Mononuclear cell (primary cell): ENCODE measurements around the gene CFDP1. TPM values are rescaled to one million over a fixed set of nuclear protein-coding genes. Genes with fewer than 3 reads are reported as not detected.

Source experiments
- H3K27me3 ChIP-seq: 2 replicates; pipeline ENCODE4 v1.6.0; 2011; ENCODE audit warnings: low read length, control low read depth; ENCODE audit not compliant: insufficient read depth
- H3K4me1 ChIP-seq: 2 replicates; pipeline ENCODE4 v1.5.1; 2011; ENCODE audit warnings: mild to moderate bottlenecking, low read length, control low read depth; ENCODE audit not compliant: insufficient read depth
- H3K4me3 ChIP-seq: 2 replicates; pipeline ENCODE4 v1.5.1; 2011; ENCODE audit warnings: mild to moderate bottlenecking, low read length, moderate library complexity
- H3K9me3 ChIP-seq: 2 replicates; pipeline ENCODE4 v1.5.1; 2011; ENCODE audit warnings: low read depth, mild to moderate bottlenecking, control low read depth, low read length
- total RNA-seq: library from RNA; depleted of rRNA; stranded (reverse); fragments of >200 nt; gene quantifications from one replicate; pipeline ENCODE4 v1.2.3, GENCODE V29; 2012

The CFDP1 gene
- total RNA-seq, 1 donor = 23.3 TPM

DNA sequence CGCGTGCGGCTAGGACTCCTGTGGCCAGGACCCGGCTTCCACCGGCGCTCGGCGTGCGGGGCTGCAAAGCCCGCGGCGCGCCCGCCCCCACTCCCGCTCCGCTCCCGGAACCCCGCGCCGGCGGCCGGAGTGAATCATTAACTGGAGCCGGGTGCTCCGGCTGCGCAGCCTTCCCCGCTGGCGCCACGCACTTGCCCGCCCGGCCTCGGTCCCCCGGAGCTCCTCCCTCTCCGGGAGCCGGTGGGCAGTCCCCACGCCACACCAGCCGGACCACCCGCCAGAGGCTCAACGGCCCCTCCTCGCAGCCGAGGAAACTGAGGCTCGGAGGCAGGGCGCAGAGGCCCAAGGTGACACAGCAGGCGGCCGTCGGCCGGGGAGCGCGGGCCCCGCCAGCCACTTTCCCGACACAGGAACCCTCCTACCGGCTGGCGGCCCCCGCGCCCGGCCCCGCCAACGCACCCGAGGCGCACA lies 182.5 kb downstream of the CFDP1 start:
- Histone ChIP-seq H3K4me1 (peaks cover 8% of the 10 kb centered on the region), H3K4me3 (no peak overlapping the region), H3K9me3 (no peaks in the 10 kb centered on the region), H3K27me3 (peaks cover 54% of the 10 kb centered on the region)

DNA sequence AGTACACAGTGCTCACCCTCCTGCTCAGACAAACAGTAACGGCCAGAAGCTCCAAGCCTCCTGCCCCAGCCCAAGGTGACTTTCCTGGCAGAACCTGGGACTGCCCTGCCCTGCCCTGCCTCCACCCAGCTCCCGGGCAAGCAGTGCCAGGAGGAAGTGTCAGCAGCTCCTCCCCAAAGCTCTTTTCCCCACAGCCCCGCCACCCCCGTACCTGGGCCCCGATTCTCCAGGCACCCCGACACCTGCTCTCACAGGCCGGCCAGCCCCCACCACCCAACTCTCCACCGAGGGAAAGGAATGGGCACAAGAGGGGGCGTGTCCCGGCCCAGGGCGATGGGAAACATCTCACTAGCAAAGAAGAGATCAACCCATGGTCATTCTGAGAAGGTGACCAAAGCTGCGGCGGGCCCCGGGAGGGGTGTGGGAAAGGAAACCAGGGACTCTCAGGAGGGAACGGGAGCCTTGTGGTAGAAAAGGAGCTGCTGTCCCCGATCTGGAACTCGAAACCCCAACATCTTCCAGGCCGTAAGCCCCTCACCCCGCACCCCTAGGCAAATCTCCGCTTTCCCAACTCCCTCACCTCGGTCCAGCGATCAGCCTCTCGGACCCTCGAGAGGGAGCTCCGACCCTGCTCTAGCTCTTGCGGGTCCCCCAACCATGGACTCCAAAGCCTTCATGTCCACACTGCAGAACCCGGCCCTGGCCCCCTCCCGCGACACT lies 183.1 kb downstream of the CFDP1 start:
- peaks cover 8% of the 10 kb centered on the region for H3K4me1 ChIP-seq
- peaks cover 54% of the 10 kb centered on the region for H3K27me3 ChIP-seq
- no peaks in the 10 kb centered on the region for H3K9me3 ChIP-seq
- no peak overlapping the region for H3K4me3 ChIP-seq

DNA sequence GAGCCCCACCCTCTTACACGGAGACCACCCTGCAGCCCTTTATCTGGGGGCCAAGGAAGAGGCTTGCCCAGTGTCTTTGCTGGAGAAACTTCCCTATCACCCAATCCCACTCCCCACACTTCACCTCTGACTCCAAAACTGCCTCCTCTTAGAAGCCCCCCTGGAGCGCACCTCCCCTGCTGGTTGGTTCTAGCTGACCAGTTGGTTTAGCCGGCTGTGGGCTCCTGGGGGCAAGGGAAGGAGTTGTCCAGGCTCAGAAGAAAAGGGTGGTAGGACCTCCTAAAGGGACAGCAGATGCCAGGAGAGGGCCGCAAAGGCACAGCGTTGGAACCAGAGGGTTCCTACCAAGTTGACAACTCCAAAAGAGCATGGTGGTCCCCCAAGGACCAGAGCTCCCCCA lies 183.9 kb downstream of the CFDP1 start:
- Histone ChIP-seq H3K9me3 (no peaks in the 10 kb centered on the region), H3K4me3 (no peak overlapping the region), H3K27me3 (peaks cover 46% of the 10 kb centered on the region), H3K4me1 (peaks cover 8% of the 10 kb centered on the region)

DNA sequence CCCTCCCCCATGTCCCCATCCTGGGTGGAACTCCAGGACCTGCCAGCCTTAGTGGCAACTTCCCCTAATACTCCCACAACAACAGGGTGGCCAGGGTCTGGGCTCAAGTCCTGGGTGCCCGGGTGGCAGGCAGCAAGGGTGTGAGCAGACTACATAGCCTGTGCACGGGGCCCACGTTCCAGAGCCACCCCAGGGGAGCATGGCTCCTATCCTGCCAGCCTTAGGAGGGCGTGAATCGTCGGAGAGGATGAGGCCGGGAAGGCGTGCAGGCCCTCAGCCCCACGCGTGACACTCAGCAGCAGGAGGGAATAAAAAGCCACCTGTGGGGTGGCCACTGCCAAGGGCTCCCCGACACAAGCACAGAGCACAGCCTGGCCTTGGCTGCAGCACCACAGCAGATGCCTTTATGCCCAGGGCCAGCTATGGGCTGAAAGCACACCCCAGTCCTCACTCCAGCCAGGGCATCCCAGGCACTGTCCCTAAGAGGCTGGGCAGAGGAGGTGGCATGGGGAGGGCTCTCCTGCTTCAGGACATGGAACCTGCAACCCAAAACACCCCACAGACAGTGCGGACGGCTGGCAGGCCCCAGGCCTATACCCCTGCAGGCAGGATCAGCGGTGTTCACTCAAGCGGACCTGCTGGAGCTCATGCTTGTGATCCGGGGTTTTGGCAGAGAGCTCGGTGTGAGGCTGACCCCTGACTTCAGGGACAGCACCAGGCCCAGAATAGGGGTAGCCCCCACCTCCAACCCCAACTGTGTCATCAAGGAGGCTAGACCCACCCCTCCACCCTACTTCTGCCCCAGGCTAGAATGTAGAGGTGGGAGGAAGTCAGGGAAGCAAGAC lies 184.5 kb downstream of the CFDP1 start:
- H3K9me3 ChIP-seq = no peaks in the 10 kb centered on the region
- H3K27me3 ChIP-seq = peaks cover 46% of the 10 kb centered on the region

DNA sequence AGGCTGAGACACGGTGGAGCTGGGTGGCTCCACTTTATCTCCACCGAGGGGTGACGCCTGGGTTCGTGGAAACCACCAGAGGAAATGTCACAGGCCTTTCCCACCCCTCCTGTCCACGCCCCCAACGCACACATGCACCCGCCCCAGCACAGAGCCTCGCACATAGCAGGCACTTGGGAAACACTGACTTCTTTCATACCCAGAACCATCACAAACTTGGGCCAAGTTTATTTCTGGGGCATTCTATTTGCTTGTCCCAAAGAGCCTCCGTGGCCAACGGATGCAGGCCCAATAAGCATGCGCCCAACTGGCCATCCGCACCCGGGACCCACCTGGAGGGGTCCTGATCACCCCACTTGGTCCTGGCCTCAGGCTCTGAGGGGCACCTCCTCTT lies 185.2 kb downstream of the CFDP1 start:
- H3K4me1 ChIP-seq = peaks cover 8% of the 10 kb centered on the region
- no peaks in the 10 kb centered on the region for H3K9me3 ChIP-seq
- peaks cover 43% of the 10 kb centered on the region for H3K27me3 ChIP-seq
- no peak overlapping the region for H3K4me3 ChIP-seq

More for the DNA sequence above, 184.5 kb downstream of the CFDP1 start:
- no peak overlapping the region for H3K4me3 ChIP-seq
- H3K4me1 ChIP-seq = peaks cover 8% of the 10 kb centered on the region

DNA sequence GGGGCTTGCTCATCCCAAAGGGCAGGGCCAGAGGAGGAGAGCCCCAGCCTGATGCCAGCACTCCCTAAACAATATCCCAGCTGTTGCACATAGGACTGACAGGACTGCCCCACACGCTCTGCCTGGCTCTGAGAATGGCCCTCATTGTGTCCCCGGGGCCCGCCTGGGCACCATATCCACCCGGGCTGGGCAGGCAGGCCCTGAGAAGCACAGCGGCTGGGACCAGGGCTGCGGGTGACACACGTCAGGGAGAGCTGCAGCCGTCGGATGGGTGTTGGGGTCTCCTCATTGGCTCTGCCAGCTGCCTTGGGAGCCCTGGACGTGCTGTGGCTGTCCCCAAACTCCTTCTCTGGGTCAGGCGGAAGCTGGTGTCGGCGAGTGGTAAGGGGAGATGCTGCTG lies 186.1 kb downstream of the CFDP1 start:
- Histone ChIP-seq H3K4me3 (no peak overlapping the region), H3K4me1 (peaks cover 8% of the 10 kb centered on the region), H3K9me3 (no peaks in the 10 kb centered on the region), H3K27me3 (peaks cover 34% of the 10 kb centered on the region)

DNA sequence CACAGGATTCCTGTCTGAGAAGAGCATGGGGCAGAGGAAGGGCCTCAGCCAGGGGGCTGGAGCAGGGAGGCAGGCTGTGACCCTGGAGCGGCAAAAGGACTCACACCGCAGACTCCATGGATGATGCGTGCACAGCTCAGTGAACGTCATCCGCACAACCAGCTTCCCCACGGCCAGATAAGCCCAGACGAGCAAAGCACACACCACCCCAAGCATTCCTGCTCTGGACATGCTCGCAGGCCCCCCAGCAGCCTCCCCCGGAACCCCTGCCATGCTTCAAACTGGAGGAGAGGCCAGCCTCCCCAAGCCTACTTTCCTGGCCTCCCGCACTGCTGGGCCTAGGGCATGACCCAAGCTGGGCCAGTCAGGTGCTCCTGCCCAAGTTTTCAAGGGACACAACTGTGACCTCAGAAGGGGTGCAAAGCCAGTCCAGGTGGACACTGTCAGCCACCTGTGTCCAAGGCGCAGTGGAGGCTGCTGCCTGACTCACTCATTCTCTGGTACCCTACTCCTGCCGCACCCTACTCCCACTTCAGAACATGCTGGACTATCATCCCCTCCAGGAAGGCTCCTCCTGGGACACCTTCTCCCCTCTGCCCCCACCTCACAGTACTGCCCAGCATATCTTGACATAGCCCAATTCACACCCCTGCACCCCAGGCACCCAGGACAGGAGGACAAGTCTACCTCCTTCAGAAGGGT lies 186.6 kb downstream of the CFDP1 start:
- Histone ChIP-seq H3K27me3 (peaks cover 29% of the 10 kb centered on the region), H3K4me3 (no peak overlapping the region), H3K9me3 (no peaks in the 10 kb centered on the region), H3K4me1 (peaks cover 8% of the 10 kb centered on the region)

DNA sequence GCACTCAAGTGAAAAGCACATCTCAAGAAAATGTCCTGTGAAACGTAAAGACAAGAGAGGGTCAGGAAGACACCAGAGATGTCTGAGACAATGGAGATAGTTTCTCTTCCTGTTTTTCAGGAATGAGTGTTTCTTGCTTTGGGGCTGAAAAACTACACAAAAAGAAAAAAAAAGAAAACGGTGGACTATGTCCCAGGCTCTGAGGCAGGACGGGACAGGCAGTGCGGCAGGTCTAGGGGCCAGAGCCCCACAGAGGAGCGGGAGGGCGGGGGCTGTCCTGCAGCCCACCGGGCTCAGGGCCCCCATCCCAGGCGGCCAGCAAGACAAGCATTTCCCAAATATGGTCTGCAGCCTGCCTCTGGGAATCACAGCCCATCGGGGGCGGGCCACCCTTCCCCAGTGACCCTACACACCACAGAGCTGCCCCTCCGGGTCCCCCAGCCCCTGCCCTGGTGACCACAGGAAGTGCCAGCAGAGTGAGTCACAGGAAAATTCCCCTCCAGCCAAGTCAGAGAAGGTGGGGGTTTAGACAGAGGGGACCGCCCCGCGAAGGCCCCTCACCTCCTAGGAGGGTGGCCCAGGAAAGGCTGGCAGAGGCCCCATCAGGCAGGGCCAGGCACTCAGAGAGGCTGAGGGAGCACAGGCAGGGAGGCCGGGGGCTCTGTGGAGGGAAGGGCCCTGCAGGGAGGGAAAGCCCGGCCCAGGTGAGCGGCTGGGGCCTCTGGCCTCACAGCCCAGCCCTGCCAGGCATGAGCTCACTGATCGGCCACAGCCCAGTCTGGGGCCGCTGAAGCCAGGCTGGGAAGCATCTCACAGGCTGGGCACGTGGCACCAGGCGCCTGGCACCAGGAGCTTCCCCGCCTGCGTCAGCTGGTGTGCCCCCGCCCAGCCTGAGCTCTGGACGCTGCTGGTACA lies 188.2 kb downstream of the CFDP1 start:
- H3K27me3 ChIP-seq = peaks cover 21% of the 10 kb centered on the region
- no peaks in the 10 kb centered on the region for H3K9me3 ChIP-seq
- no peaks in the 10 kb centered on the region for H3K4me1 ChIP-seq
- H3K4me3 ChIP-seq = no peak overlapping the region

DNA sequence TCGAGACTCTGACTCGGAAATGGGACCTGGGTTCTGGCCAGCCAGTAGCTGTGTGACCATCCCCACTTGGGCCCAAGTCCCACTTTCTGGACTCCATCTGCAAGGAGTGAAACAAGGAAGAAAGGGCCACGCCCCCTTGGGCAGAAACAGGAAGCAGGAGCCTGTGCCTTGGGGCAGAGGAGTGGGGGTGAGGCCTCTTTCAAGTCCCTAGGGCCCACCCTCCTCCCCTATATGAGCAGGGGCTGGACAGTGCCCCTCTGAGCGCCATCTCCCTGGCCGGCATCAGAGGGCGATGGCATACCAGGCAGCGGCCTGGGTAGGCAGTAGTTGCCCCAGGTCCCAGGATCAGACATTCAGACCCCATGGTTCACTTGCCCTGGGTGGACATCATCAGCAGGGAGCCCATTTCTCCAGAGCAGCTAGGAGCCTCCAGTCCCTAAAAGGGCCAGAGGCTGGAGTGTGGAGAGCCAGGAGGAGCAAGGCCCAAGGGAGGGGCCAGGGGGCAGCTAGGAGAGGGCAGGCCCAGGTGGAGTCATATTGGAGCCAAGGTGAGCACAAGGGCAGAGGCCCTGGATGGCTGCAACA lies 189.0 kb downstream of the CFDP1 start:
- H3K27me3 ChIP-seq = peaks cover 14% of the 10 kb centered on the region
- H3K4me1 ChIP-seq = no peaks in the 10 kb centered on the region
- no peak overlapping the region for H3K4me3 ChIP-seq
- no peaks in the 10 kb centered on the region for H3K9me3 ChIP-seq

Other genes with a start within 250 kb of the CFDP1 start
- gene CTRB2, start 226.3 kb downstream of the CFDP1 start, total RNA-seq = not detected
- not detected for gene CTRB1, start 214.5 kb downstream of the CFDP1 start, total RNA-seq
- 0.10 TPM for gene BCAR1, start 181.9 kb downstream of the CFDP1 start, total RNA-seq
- 52.9 TPM for gene TMEM170A, start 31.2 kb upstream of the CFDP1 start, total RNA-seq
- gene CHST6, start 61.9 kb upstream of the CFDP1 start, total RNA-seq = not detected
- under 0.01 TPM for gene CHST5, start 102.6 kb upstream of the CFDP1 start, total RNA-seq
- 2.5 TPM for gene TMEM231, start 122.7 kb upstream of the CFDP1 start, total RNA-seq
- gene GABARAPL2, start 132.9 kb upstream of the CFDP1 start, total RNA-seq = 45.1 TPM
- gene ADAT1, start 189.8 kb upstream of the CFDP1 start, total RNA-seq = 52.5 TPM
- gene KARS1, start 214.2 kb upstream of the CFDP1 start, total RNA-seq = 167 TPM
- 91.1 TPM for gene TERF2IP, start 214.3 kb upstream of the CFDP1 start, total RNA-seq
- gene CPHXL2, start 243.5 kb upstream of the CFDP1 start, total RNA-seq = not detected